ENCODE results near the gene GPR149. TPM values are rescaled to one million over a fixed set of nuclear protein-coding genes. Genes with fewer than 3 reads are reported as not detected.

The GPR149 gene
- total RNA-seq, 6 experiments from 2014 or later = not detected

- Histone ChIP-seq H3K36me3 (peaks cover 4 to 65% (median 20%) of the 10 kb centered on the region in 4 donors), H3K4me3 (no peak overlapping the region), H3K4me1 (no peaks in the 10 kb centered on the region), H3K27ac (no peak overlapping the region), H3K27me3 (no peaks in the 10 kb centered on the region), H3K9me3 (no peaks in the 10 kb centered on the region)
- no peak for ATAC-seq
- no peak for DNase-seq
- TF ChIP-seq POLR2A (IDR thresholded peaks at IDR 0.05) = no peak
- TF ChIP-seq, protein P1, sequence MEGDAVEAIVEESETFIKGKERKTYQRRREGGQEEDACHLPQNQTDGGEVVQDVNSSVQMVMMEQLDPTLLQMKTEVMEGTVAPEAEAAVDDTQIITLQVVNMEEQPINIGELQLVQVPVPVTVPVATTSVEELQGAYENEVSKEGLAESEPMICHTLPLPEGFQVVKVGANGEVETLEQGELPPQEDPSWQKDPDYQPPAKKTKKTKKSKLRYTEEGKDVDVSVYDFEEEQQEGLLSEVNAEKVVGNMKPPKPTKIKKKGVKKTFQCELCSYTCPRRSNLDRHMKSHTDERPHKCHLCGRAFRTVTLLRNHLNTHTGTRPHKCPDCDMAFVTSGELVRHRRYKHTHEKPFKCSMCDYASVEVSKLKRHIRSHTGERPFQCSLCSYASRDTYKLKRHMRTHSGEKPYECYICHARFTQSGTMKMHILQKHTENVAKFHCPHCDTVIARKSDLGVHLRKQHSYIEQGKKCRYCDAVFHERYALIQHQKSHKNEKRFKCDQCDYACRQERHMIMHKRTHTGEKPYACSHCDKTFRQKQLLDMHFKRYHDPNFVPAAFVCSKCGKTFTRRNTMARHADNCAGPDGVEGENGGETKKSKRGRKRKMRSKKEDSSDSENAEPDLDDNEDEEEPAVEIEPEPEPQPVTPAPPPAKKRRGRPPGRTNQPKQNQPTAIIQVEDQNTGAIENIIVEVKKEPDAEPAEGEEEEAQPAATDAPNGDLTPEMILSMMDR (IDR thresholded peaks at IDR 0.05) = no peak
- intact Hi-C loops (cut with DNase I) = no loop called here
Observed at GRCh38 chr3:154307363-154307762, 122.6 kb downstream of the GPR149 start.

DNA sequence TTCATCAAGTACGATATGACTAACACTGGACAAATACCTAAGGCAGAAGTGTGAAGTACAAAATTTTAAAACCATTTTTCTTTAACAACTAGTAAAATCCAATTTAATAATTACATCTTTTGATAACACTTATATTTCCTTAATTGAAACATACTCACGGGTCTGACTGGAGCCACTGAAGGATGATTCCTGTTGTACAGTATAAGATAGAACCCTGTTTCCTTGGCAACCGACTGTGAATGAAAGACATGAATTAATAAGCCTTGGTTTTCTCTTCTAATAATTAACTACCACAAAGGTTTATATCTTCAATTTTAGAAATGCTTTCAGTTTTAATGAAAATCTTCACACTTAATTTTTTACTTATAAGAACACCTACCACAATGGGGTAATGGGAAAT, 125.1 kb downstream of the GPR149 start:
- peaks cover 4 to 82% (median 27%) of the 10 kb centered on the region in 4 donors for H3K36me3 ChIP-seq
- no peaks in the 10 kb centered on the region for H3K9me3 ChIP-seq
- no peak overlapping the region for H3K27ac ChIP-seq
- H3K27me3 ChIP-seq = no peaks in the 10 kb centered on the region
- no peak for TF ChIP-seq POLR2A (IDR thresholded peaks at IDR 0.05)
- TF ChIP-seq, protein P1 (IDR thresholded peaks at IDR 0.05) = no peak
- 92% methylated on average over 3 of the region's 3 CpGs for WGBS (ENCODE audit: insufficient coverage, low coverage, low lambda C conversion rate, missing lambda C conversion rate)
- H3K4me1 ChIP-seq = no peaks in the 10 kb centered on the region
- ATAC-seq = no peak
- no peak for DNase-seq
- no peak overlapping the region for H3K4me3 ChIP-seq
- intact Hi-C loops (cut with DNase I) = no loop called here

- ATAC-seq (no peak), DNase-seq (no peak)
- H3K4me1 ChIP-seq = no peaks in the 10 kb centered on the region
- no peak overlapping the region for H3K27ac ChIP-seq
- TF ChIP-seq POLR2A (IDR thresholded peaks at IDR 0.05) = no peak
- TF ChIP-seq, protein P1 (IDR thresholded peaks at IDR 0.05) = no peak
- H3K9me3 ChIP-seq = no peaks in the 10 kb centered on the region
- H3K27me3 ChIP-seq = no peaks in the 10 kb centered on the region
- peaks cover 4 to 85% (median 28%) of the 10 kb centered on the region in 4 donors for H3K36me3 ChIP-seq
- intact Hi-C loops (cut with DNase I) = no loop called here
- H3K4me3 ChIP-seq = no peak overlapping the region
Observed at GRCh38 chr3:154304116-154304786, 125.7 kb downstream of the GPR149 start.

DNA sequence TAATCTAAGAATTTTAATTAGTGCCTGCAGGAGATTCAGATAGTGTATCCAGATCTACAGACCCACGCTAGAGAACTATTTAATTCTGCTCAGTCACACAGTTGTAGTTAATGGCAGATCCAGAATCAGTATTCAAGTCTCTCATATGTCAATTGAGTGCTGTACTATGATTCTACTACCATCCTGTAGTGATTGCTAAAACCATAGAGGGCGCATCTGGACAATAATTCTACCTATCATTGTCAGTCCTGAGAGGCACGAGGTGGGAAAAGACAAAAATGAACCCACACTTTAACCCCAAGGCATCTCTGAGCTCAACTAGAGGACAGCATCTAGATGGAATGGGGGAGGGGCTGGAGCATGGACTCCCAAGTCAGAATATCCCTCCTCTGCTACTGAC, 128.4 kb downstream of the GPR149 start:
- Histone ChIP-seq H3K36me3 (peaks cover 4 to 87% (median 34%) of the 10 kb centered on the region in 4 donors), H3K9me3 (no peaks in the 10 kb centered on the region), H3K27me3 (no peaks in the 10 kb centered on the region), H3K27ac (no peak overlapping the region), H3K4me1 (no peaks in the 10 kb centered on the region), H3K4me3 (no peak overlapping the region)
- TF ChIP-seq, protein P1 (IDR thresholded peaks at IDR 0.05) = no peak
- TF ChIP-seq POLR2A (IDR thresholded peaks at IDR 0.05) = no peak
- no peak for ATAC-seq
- 100% methylated on average over 3 of the region's 3 CpGs for WGBS (ENCODE audit: insufficient coverage, low coverage, low lambda C conversion rate, missing lambda C conversion rate)
- intact Hi-C loops (cut with DNase I) = no loop called here
- no peak for DNase-seq

- ATAC-seq (no peak), DNase-seq (no peak)
- Histone ChIP-seq H3K4me1 (no peaks in the 10 kb centered on the region), H3K27me3 (no peaks in the 10 kb centered on the region), H3K36me3 (peaks cover 3 to 59% (median 29%) of the 10 kb centered on the region in 4 donors), H3K9me3 (no peaks in the 10 kb centered on the region), H3K27ac (no peak overlapping the region), H3K4me3 (no peak overlapping the region)
- TF ChIP-seq POLR2A (IDR thresholded peaks at IDR 0.05) = no peak
- TF ChIP-seq, protein P1 (IDR thresholded peaks at IDR 0.05) = no peak
- WGBS (ENCODE audit: insufficient coverage, low coverage, low lambda C conversion rate, missing lambda C conversion rate) = 94% methylated on average over 2 of the region's 2 CpGs
- intact Hi-C loops (cut with DNase I) = no loop called here
Observed at GRCh38 chr3:154294016-154294415, 136.0 kb downstream of the GPR149 start.
